HEK293 (cell line): ENCODE data around the gene PRR18.

ENCODE experiments used
- CTCF ChIA-PET: fragments of 350-600 bp; formaldehyde crosslinking; extraction: SDS; loops from one replicate; lab custom pipeline; 2021; ENCODE audit warnings: antibody characterized with exemption; lab: Yijun Ruan, JAX
- POLR2A ChIA-PET: fragments of 300-600 bp; formaldehyde crosslinking; extraction: SDS; loops from one replicate; lab custom pipeline; 2020; ENCODE audit warnings: antibody characterized with exemption, inconsistent platforms; lab: Yijun Ruan, JAX
- H3K27ac ChIP-seq: fragments of 200-500 bp; sonication (Bioruptor generic); 2 replicates; pipeline ENCODE4 v1.5.1; 2014; ENCODE audit warnings: low read depth, low read length, control low read depth, inconsistent platforms; ENCODE audit errors: extremely low read depth
- H3K36me3 ChIP-seq, 2 experiments: fragments of 200-500 bp in 1 of 2; sonication (Bioruptor generic) in 1 of 2; 1 replicate in 1 of 2; 2 replicates in 1 of 2; pipeline ENCODE4 v1.5.1; 2014 to 2017; ENCODE audit warnings: inconsistent platforms in 2 of 2, low read length in 2 of 2; ENCODE audit not compliant: control insufficient read depth in 2 of 2, insufficient read depth in 1 of 2
- H3K4me1 ChIP-seq: fragments of 200-500 bp; sonication (Bioruptor generic); 2 replicates; pipeline ENCODE4 v1.5.1; 2014; ENCODE audit warnings: mild to moderate bottlenecking, low read length, inconsistent platforms; ENCODE audit not compliant: control insufficient read depth, insufficient read depth
- H3K4me3 ChIP-seq: 2 replicates; pipeline ENCODE4 v1.5.1; 2011; ENCODE audit warnings: low read depth, mild to moderate bottlenecking, control low read depth, low read length, moderate library complexity
- H3K9me3 ChIP-seq: fragments of 200-500 bp; sonication (Bioruptor generic); 2 replicates; pipeline ENCODE4 v1.5.1; 2014; ENCODE audit warnings: low read depth, low read length, inconsistent platforms; ENCODE audit not compliant: control insufficient read depth, insufficient read depth
- BCL6B ChIP-seq: fragments of 450-650 bp; formaldehyde crosslinking; IDR thresholded peaks from 2 replicates; pipeline ENCODE4 v1.5.1; 2017; ENCODE audit warnings: missing biosample characterization, missing genetic modification characterization
- KLF7 ChIP-seq: fragments of 450-650 bp; formaldehyde crosslinking; IDR thresholded peaks from 2 replicates; pipeline ENCODE4 v1.5.1; 2016; ENCODE audit warnings: missing biosample characterization, missing genetic modification characterization, borderline replicate concordance
- KLF8 ChIP-seq: fragments of 450-650 bp; formaldehyde crosslinking; IDR thresholded peaks from 2 replicates; pipeline ENCODE4 v1.5.1; 2016; ENCODE audit warnings: missing biosample characterization, missing genetic modification characterization
- MYNN ChIP-seq: fragments of 450-650 bp; formaldehyde crosslinking; IDR thresholded peaks from 2 replicates; pipeline ENCODE4 v1.5.1; 2016; ENCODE audit warnings: missing biosample characterization, missing genetic modification characterization, borderline replicate concordance
- MZF1 ChIP-seq: fragments of 450-650 bp; formaldehyde crosslinking; IDR thresholded peaks from 2 replicates; pipeline ENCODE4 v1.5.1; 2017; ENCODE audit warnings: missing biosample characterization, missing genetic modification characterization, borderline replicate concordance
- PRDM10 ChIP-seq: fragments of 450-650 bp; formaldehyde crosslinking; IDR thresholded peaks from 2 replicates; pipeline ENCODE4 v1.5.1; 2016; ENCODE audit warnings: missing biosample characterization, missing genetic modification characterization
- TSHZ1 ChIP-seq: fragments of 450-650 bp; formaldehyde crosslinking; IDR thresholded peaks from 2 replicates; pipeline ENCODE4 v1.5.1; 2016; ENCODE audit warnings: missing biosample characterization, missing genetic modification characterization, borderline replicate concordance
- ZBTB1 ChIP-seq: fragments of 450-650 bp; formaldehyde crosslinking; IDR thresholded peaks from 2 replicates; pipeline ENCODE4 v1.5.1; 2016; ENCODE audit warnings: missing biosample characterization, missing genetic modification characterization
- ZBTB20 ChIP-seq: fragments of 450-650 bp; formaldehyde crosslinking; IDR thresholded peaks from 2 replicates; pipeline ENCODE4 v1.5.1; 2016; ENCODE audit warnings: missing biosample characterization, missing genetic modification characterization
- ZEB2 ChIP-seq: fragments of 450-650 bp; formaldehyde crosslinking; IDR thresholded peaks from 2 replicates; pipeline ENCODE4 v1.5.1; 2016; ENCODE audit warnings: missing biosample characterization, missing genetic modification characterization
- ZNF133 ChIP-seq: fragments of 450-650 bp; formaldehyde crosslinking; IDR thresholded peaks from 2 replicates; pipeline ENCODE4 v1.5.1; 2016; ENCODE audit warnings: missing biosample characterization, missing genetic modification characterization
- ZNF23 ChIP-seq: fragments of 450-650 bp; formaldehyde crosslinking; IDR thresholded peaks from 2 replicates; pipeline ENCODE4 v1.5.1; 2016; ENCODE audit warnings: missing biosample characterization, missing genetic modification characterization, borderline replicate concordance
- ZNF239 ChIP-seq: fragments of 450-650 bp; formaldehyde crosslinking; IDR thresholded peaks from 2 replicates; pipeline ENCODE4 v1.5.1; 2016; ENCODE audit warnings: missing biosample characterization, missing genetic modification characterization
- ZNF324 ChIP-seq: fragments of 450-650 bp; formaldehyde crosslinking; IDR thresholded peaks from 2 replicates; pipeline ENCODE4 v1.5.1; 2016; ENCODE audit warnings: missing biosample characterization, missing genetic modification characterization
- ZNF350 ChIP-seq: fragments of 450-650 bp; formaldehyde crosslinking; IDR thresholded peaks from 2 replicates; pipeline ENCODE4 v1.5.0; 2017; ENCODE audit warnings: missing biosample characterization, mild to moderate bottlenecking, missing genetic modification characterization
- ZNF398 ChIP-seq: fragments of 450-650 bp; formaldehyde crosslinking; IDR thresholded peaks from 2 replicates; pipeline ENCODE4 v1.5.1; 2017; ENCODE audit warnings: missing biosample characterization, missing genetic modification characterization
- ZNF488 ChIP-seq: fragments of 450-650 bp; formaldehyde crosslinking; IDR thresholded peaks from 2 replicates; pipeline ENCODE4 v1.5.1; 2016; ENCODE audit warnings: missing biosample characterization, missing genetic modification characterization
- ZNF529 ChIP-seq: fragments of 450-650 bp; formaldehyde crosslinking; IDR thresholded peaks from 2 replicates; pipeline ENCODE4 v1.5.1; 2017; ENCODE audit warnings: missing genetic modification characterization, missing biosample characterization; ENCODE audit not compliant: insufficient replicate concordance
- ZNF555 ChIP-seq: fragments of 450-650 bp; formaldehyde crosslinking; conservative IDR thresholded peaks from 2 replicates; pipeline ENCODE4 v1.5.1; 2017; ENCODE audit warnings: missing biosample characterization, mild to moderate bottlenecking, missing genetic modification characterization, inconsistent platforms
- ZNF561 ChIP-seq: fragments of 450-650 bp; IDR thresholded peaks from 2 replicates; pipeline ENCODE4 v1.5.1; 2018; ENCODE audit warnings: missing biosample characterization, missing genetic modification characterization, borderline replicate concordance
- ZNF610 ChIP-seq: fragments of 450-650 bp; formaldehyde crosslinking; IDR thresholded peaks from 2 replicates; pipeline ENCODE4 v1.5.1; 2016; ENCODE audit warnings: missing biosample characterization, missing genetic modification characterization, borderline replicate concordance
- ZNF701 ChIP-seq: fragments of 450-650 bp; formaldehyde crosslinking; IDR thresholded peaks from 2 replicates; pipeline ENCODE4 v1.5.1; 2016; ENCODE audit warnings: missing biosample characterization, missing genetic modification characterization
- ZSCAN23 ChIP-seq: fragments of 450-650 bp; formaldehyde crosslinking; IDR thresholded peaks from 2 replicates; pipeline ENCODE4 v1.5.1; 2016; ENCODE audit warnings: missing biosample characterization, missing genetic modification characterization

PRR18 gene

GRCh38 chr6:166305562-166306117 lies 2.6 kb downstream of the PRR18 start:
- TF ChIP-seq MZF1 (tag by site-specific recombination) (no peak), ZNF350 (tag by site-specific recombination) (no peak), ZNF488 (tag by site-specific recombination) (no peak), ZNF561 (tag by site-specific recombination) (no peak), MYNN (tag by site-specific recombination) (no peak), ZNF555 (tag by site-specific recombination) (no peak), ZBTB20 (tag by site-specific recombination) (no peak), KLF7 (tag by site-specific recombination) (no peak), KLF8 (tag by site-specific recombination) (no peak), ZBTB1 (no peak), ZNF239 (tag by site-specific recombination) (no peak), ZNF324 (tag by site-specific recombination) (no peak), ZNF133 (tag by site-specific recombination) (no peak), TSHZ1 (tag by site-specific recombination) (no peak), ZNF398 (tag by site-specific recombination) (no peak), ZNF23 (no peak), ZSCAN23 (tag by site-specific recombination) (no peak), BCL6B (tag by site-specific recombination) (no peak)
- TF ChIP-seq, all 188 proteins: peak for 0
- no peak overlapping the region for H3K4me3 ChIP-seq
- ChIA-PET CTCF (interaction anchor here (0.6 to 2.6 kb wide), 5 partner anchors 7 to 95 kb away, joined by 4 to 9 read pairs (median 5); no protein-coding TSS in a partner anchor), POLR2A (no interaction called here)
- no peaks in the 10 kb centered on the region for H3K36me3 ChIP-seq
- H3K4me1 ChIP-seq, result no peaks in the 10 kb centered on the region
- H3K9me3 ChIP-seq, result no peaks in the 10 kb centered on the region
- H3K27ac ChIP-seq, result no peak overlapping the region

- Histone ChIP-seq H3K36me3 (no peaks in the 10 kb centered on the region), H3K4me3 (no peak overlapping the region), H3K9me3 (no peaks in the 10 kb centered on the region), H3K27ac (no peak overlapping the region), H3K4me1 (no peaks in the 10 kb centered on the region)
- POLR2A ChIA-PET, result no interaction called here
- TF ChIP-seq ZNF555 (tag by site-specific recombination) (no peak), ZNF529 (tag by site-specific recombination) (no peak), ZNF610 (no peak), ZNF701 (tag by site-specific recombination) (no peak), PRDM10 (tag by site-specific recombination) (no peak), ZEB2 (tag by site-specific recombination) (no peak)
- CTCF ChIA-PET, result interaction anchor here (1.3 to 2.6 kb wide), 3 partner anchors 9 to 97 kb away, joined by 4 to 11 read pairs (median 9); no protein-coding TSS in a partner anchor
These were observed 4.1 kb downstream of the PRR18 start for GRCh38 chr6:166304106-166304505.
